IPS DF 19.7 (cell line): ENCODE data around the gene ZNF606.

Experiments used
- DNase-seq: peaks from one replicate; pipeline ENCODE4 v3.0.0-alpha.2; 2013; ENCODE audit warnings: low read depth, low spot score

Gene ZNF606

DNA sequence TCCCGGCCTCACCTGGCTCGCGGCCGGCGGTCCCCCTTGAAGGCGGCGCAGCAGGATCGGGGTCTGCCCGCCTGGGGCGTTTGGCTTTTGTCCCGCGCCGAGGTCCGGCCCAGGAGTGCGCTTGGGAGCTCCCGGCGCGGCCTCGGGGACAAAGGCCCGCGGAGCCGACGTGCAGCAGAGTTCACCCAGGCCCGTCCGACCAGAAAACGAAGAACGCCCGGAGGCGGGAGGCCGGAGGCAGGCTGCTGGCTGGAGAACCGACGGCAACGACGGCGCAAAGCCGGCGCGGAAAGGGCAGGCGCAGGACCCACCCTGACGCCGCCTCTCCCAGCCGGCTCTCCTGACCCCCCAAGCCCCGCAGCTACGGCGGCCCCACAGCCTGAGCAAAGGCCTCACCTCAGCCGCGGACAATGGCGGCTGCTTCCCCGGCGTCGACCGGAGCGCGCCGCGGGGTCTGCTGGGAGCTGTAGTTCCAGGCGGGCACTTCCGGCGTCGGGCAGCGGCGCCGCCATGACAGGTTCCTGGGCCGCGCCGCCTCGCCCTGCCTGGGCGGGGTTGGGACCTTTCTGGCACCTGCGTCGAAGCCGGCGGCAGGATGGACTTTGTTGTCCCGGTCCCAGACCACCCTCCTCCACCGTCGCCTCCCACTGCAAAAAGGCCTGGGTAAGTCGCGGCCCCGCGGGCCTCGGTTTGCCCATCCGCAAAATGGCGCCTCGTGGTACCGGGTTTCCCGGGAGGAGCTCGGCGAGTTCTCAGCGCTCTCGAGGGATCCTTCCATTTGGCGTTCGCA is at the start of gene ZNF606:
ZNF606 (minus strand) TSS at position 437 of the 790 bp plus-strand sequence. CDS start 1,501 bp downstream, outside the sequence.
- DNase-seq: no peak

- DNase-seq: no peak
These were observed 49.6 kb upstream of the ZNF606 start for GRCh38 chr19:58052256-58052655.

GRCh38 chr19:58047672-58048071 is 45.1 kb upstream of the ZNF606 start:
- no peak for DNase-seq

- DNase-seq: no peak
These were observed 44.2 kb upstream of the ZNF606 start for GRCh38 chr19:58046856-58047255.

GRCh38 chr19:58045411-58046050 is 42.9 kb upstream of the ZNF606 start:
- no peak for DNase-seq

- no peak for DNase-seq
These were observed 42.3 kb upstream of the ZNF606 start for GRCh38 chr19:58044886-58045285.

DNA sequence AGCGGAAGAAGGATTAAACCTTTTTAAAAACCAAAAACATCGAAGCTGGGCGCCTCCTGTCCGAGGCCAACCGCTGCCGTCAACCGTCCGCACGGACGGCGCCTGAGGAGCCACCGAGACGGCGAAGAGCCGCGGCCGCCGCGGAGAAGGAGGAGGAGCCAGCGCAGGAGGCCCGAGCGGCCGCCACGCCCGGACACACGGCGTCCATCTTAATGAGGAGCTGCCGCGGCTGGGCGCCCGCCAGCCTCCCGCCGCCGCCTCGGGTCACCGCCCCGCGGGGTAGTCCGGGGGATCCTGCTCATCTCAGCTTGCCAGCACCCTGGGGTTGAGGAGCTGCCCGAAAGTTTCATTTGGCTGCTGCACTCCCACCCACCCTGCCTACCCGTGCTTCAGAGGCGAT is 41.8 kb upstream of the ZNF606 start:
- no peak for DNase-seq

GRCh38 chr19:58042495-58043340 is 40.1 kb upstream of the ZNF606 start:
- no peak for DNase-seq

DNA sequence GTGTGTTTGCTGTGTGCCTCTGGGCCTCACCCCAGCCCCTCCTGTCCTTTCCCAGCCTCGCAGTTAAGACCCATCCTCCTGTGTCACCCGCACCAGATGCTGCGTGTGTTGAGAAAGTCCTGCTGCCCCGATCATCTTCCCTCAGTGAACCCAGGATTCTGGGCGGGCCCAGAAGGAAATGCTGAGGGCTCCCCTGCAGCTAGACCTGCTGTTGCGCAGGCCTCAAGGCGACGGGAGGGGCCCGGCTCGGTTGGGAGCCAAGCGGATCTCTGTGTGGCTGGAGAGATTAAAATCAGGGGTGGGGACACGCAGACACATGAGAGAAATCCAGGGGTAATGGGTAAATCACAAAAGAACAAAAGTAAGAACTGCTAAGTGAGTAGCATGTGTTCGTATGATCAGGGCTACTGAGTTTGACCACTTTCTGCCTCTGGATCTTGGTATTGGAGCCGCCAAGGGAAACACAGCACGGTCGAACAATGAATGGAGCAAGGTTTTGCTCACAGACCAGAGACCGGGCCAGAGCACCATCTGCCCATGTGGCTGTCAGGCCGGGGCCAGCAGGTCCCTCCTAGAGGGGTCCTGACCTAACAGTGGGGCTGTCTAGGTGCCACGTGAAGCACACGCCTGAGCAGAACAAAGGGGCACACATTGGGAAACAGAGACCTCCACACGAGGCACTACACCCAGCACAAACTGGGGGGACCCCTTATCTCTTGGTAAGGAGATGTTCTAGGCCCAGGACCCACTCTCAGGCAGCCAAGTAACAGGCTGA is 38.3 kb upstream of the ZNF606 start:
- no peak for DNase-seq

GRCh38 chr19:58038688-58039204 is 36.1 kb upstream of the ZNF606 start:
- no peak for DNase-seq

DNA sequence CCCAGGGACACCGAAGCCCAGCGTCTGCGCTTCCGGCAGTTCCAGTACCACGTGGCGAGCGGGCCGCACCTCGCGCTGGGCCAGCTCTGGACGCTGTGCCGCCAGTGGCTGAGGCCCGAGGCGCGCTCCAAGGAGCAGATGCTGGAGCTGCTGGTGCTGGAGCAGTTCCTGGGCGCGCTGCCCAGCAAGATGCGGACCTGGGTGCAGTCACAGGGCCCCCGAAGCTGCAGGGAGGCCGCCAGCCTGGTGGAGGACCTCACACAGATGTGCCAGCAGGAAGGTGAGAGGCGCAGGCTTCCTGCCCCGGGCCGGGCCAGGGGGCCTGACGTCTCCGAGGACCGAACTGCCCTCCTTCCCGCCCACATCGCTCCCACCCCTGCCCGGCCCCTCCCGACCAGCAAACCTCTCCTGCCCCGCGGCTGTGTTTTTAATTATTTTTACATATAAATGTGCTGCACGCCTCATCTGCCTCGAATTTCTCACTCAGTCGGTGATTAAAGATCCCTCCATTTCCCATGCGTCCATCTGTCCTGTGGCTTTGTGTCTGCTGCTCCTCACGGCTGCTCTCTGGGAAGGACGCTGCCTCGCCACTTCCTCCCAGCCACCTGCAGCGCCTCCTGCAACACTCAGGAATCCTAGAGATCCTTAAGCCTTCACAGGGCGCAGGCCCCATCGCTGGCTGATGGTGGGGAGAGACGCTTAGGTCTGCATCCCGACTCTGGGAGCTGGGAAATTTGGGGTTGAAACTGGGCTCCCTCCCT is 35.5 kb upstream of the ZNF606 start:
- no peak for DNase-seq

- no peak for DNase-seq
These were observed 33.2 kb upstream of the ZNF606 start for GRCh38 chr19:58035863-58036262.

GRCh38 chr19:58034477-58034793 is 31.8 kb upstream of the ZNF606 start:
- no peak for DNase-seq

DNA sequence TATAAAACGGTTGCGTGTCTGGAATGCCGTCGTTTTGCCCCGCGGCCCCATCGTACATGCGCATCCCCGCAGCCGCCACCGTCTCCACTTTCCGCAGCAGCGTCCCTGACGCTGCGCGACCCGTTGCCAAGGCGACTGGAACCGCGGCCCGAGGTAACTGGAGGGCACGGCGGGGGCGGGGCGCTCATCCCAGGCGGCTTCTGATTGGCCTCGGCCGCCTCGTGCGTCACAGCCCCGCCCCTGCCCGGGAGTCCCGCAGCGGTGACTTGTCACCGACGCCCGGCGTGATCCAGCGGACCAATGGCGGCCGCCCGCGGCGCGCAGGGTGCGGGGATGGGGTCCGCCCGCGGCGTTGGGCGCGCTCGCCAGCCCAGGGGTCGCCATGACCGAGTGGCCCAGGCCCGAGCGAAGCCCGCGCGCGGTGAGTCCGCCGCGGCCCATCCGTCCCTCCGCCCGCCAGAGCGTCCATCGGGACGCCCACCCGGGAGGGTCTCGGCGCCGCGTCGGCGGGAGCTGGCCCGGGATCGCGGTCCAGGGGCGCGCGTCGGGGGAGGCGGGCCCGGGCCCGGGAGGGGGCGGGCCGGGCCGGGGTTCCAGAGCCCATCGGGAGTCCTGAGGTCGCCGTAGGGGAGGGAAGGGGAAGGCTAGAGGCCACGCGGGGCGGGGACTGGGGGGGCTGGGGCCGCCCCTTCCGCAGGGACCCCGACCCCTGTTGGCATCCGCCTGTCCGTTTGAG is 31.3 kb upstream of the ZNF606 start, which contains the start of gene ZSCAN1:
ZSCAN1 (plus strand) TSS at position 285 of the 736 bp plus-strand sequence. CDS start 3,812 bp downstream, outside the sequence.
- DNase-seq: peak; percentile 59

DNA sequence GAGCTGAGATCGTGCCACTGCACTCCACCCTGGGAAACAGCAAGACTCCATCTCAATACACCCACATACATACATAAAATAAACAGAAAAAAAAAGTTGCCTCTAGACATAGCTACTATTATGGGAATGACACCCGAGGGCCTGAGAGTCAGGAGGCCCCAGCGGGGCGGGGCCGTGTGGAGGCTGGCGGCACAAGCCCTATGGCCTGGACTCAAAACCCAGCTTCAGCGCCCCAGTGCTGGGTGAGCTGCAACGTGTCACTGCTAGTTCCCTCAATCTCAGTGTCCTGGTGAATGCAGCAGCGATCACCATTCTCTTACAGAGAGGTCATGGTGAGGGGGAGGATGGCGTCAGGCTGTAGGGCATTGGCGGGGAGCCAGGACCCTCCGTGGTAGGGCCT is 22.0 kb upstream of the ZNF606 start:
- no peak for DNase-seq

DNA sequence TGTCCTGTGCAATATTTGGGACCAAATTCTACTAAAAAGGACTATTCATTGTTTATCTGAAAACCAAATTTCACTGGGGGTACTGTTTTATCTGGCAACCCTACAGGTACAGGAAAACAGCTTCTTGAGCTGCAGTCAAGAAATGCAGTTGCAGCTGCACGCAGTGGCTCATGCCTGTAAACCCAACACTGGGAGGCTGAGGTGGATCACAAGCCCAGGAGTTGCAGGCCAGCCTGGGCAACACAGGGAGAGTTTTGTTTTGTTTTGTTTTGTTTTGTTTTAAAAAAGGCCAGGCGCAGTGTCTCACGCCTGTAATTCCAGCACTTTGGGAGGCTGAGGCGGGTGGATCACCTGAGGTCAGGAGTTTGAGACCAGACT is 19.7 kb upstream of the ZNF606 start:
- DNase-seq: no peak

GRCh38 chr19:58021541-58022282 is 19.1 kb upstream of the ZNF606 start:
- peak; percentile 88 for DNase-seq

GRCh38 chr19:58020129-58020528 is 17.5 kb upstream of the ZNF606 start:
- DNase-seq: no peak

GRCh38 chr19:58014141-58014540 is 11.5 kb upstream of the ZNF606 start:
- DNase-seq: no peak
